Retinal pigment epithelial cell (primary cell): ENCODE measurements around the gene KIFC3.

ENCODE experiments used
- DNase-seq: peaks from one replicate; pipeline ENCODE4 v3.0.0-alpha.2; 2010; ENCODE audit warnings: low read depth
- H3K4me3 ChIP-seq: 2 replicates; pipeline ENCODE4 v1.5.1; 2011; ENCODE audit warnings: mild to moderate bottlenecking, low read length, control low read depth, moderate library complexity
- TF ChIP-seq, protein P1 (sequence below): conservative IDR thresholded peaks from 2 replicates; pipeline ENCODE4 v1.5.1; 2011; ENCODE audit warnings: low read depth, low read length, control low read depth, inconsistent platforms

Gene KIFC3

DNA sequence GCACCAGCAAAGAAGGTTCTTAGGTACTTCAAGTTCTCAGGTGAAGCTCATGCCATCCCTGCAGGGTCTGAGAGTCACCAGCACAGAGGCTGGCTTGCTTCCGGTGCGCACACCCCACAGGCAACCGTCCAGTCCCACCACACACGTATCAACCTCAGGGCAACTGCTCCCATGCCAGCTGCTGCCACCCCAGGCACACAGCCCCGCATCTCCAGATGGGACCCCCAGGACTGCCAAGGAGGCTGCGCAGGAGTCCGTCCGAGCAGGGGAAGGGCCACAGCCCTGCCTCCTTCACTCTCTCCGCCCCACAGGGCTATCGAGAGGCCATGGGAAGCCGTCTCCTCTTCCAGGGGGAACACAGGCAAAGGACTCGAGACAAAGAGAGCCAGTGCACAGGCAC, 13.3 kb downstream of the KIFC3 start:
- TF ChIP-seq, protein P1, sequence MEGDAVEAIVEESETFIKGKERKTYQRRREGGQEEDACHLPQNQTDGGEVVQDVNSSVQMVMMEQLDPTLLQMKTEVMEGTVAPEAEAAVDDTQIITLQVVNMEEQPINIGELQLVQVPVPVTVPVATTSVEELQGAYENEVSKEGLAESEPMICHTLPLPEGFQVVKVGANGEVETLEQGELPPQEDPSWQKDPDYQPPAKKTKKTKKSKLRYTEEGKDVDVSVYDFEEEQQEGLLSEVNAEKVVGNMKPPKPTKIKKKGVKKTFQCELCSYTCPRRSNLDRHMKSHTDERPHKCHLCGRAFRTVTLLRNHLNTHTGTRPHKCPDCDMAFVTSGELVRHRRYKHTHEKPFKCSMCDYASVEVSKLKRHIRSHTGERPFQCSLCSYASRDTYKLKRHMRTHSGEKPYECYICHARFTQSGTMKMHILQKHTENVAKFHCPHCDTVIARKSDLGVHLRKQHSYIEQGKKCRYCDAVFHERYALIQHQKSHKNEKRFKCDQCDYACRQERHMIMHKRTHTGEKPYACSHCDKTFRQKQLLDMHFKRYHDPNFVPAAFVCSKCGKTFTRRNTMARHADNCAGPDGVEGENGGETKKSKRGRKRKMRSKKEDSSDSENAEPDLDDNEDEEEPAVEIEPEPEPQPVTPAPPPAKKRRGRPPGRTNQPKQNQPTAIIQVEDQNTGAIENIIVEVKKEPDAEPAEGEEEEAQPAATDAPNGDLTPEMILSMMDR: no peak
- H3K4me3 ChIP-seq: no peak overlapping the region
- DNase-seq: no peak

GRCh38 chr16:57788252-57788841, 13.9 kb downstream of the KIFC3 start:
- H3K4me3 ChIP-seq: no peak overlapping the region
- TF ChIP-seq, protein P1: no peak
- no peak for DNase-seq

DNA sequence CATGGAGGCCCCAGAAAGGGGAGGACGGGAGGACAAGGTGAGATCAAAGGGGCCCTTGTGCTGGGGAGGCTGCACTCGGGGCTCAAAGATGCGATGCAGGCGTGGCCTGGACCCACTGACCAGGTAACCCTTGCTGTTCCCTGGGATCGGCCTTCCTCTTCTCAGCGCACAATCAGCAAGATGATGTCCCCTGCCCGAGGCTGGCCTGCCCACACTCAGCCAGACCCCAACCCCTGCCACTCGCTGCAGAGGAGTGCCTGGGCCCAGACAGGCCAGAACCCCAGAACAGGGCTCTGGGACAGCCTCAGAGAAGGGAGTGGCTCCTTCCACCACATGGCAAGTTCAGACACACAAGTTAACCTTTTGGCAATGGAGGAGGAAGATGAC, 14.8 kb downstream of the KIFC3 start:
- DNase-seq: no peak
- TF ChIP-seq, protein P1: no peak
- no peak overlapping the region for H3K4me3 ChIP-seq

GRCh38 chr16:57786632-57787518, 15.4 kb downstream of the KIFC3 start:
- DNase-seq: no peak
- no peak overlapping the region for H3K4me3 ChIP-seq
- TF ChIP-seq, protein P1: no peak

- H3K4me3 ChIP-seq: no peak overlapping the region
- TF ChIP-seq, protein P1: no peak
These were observed 16.4 kb downstream of the KIFC3 start for GRCh38 chr16:57785924-57786323.

DNA sequence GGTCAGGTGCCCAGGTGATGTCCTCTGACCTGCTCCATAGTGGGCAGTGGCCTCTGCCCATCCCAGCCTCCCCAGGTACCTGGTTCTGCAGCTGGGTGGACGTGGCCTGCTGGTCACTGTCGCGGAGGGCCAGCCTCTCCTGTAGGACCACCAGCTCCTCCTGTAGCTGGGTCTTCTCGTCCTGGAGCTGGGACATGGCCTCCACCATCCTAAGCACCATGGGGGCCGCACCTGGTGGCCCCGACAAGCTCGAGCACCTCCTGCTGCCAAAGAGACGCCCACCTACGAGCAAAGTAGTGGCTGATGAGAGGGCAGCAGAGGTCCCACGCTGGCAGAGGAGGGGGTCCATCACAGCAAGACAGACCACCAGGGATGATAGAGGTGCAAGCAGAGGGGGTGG, 16.9 kb downstream of the KIFC3 start:
- no peak overlapping the region for H3K4me3 ChIP-seq
- TF ChIP-seq, protein P1: no peak
- no peak for DNase-seq

More at GRCh38 chr16:57785924-57786323, 16.4 kb downstream of the KIFC3 start:
- DNase-seq: no peak

DNA sequence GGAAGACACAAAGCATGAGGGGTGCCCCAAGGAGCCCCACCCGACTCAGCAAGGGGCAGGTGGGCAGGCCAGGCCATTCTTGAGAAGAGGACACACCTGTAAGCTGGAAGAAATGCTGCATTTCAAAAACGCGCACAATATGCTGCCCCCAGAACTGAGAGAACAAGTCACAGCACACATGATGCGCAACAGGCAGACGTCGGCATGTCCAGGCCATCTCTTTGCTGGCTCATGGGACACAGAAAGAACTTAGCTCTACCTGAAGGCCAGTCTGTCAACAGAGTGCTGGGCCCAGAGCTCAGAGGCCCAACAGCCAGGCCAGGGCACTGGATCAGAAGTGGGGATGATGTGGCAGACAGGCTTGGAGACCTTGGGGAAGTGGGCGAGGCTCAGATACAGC, 18.0 kb downstream of the KIFC3 start:
- no peak overlapping the region for H3K4me3 ChIP-seq
- TF ChIP-seq, protein P1: no peak

More for the DNA sequence above, 18.0 kb downstream of the KIFC3 start:
- DNase-seq: no peak
